HG03378 (cell line): ENCODE measurements around the gene COG1.

ENCODE experiments used
- ATAC-seq: cut with Tn5 transposase; IDR thresholded peaks from one replicate; pipeline ENCODE4 v1.9.1; 2021; ENCODE audit warnings: mild to moderate bottlenecking, moderate library complexity; ENCODE audit not compliant: unreplicated experiment

The COG1 gene

GRCh38 chr17:73224663-73225305 is 31.9 kb downstream of the COG1 start:
- no peak for ATAC-seq

- ATAC-seq: no peak
These were observed 33.8 kb downstream of the COG1 start for GRCh38 chr17:73226556-73227172.

GRCh38 chr17:73227379-73227778 is 34.5 kb downstream of the COG1 start:
- peak; percentile 26 for ATAC-seq

GRCh38 chr17:73227944-73228343 is 35.1 kb downstream of the COG1 start:
- ATAC-seq: no peak

GRCh38 chr17:73228748-73229236 is 35.9 kb downstream of the COG1 start:
- ATAC-seq: peak; percentile 48

- no peak for ATAC-seq
These were observed 37.2 kb downstream of the COG1 start for GRCh38 chr17:73230088-73230487.

- no peak for ATAC-seq
These were observed 38.5 kb downstream of the COG1 start for GRCh38 chr17:73231395-73231794.

- peak; percentile 50 for ATAC-seq
These were observed 39.2 kb downstream of the COG1 start for GRCh38 chr17:73231841-73232586.

- peak; percentile 10 for ATAC-seq
These were observed 39.9 kb downstream of the COG1 start for GRCh38 chr17:73232587-73233373.

GRCh38 chr17:73234736-73235135 is 41.9 kb downstream of the COG1 start:
- no peak for ATAC-seq

- ATAC-seq: no peak
These were observed 44.9 kb downstream of the COG1 start for GRCh38 chr17:73237714-73238113.

- no peak for ATAC-seq
These were observed 47.7 kb downstream of the COG1 start for GRCh38 chr17:73240561-73240960.

GRCh38 chr17:73247726-73248125 is 54.9 kb downstream of the COG1 start:
- ATAC-seq: no peak

- no peak for ATAC-seq
These were observed 55.7 kb downstream of the COG1 start for GRCh38 chr17:73248532-73248931.

GRCh38 chr17:73249700-73250099 is 56.8 kb downstream of the COG1 start:
- no peak for ATAC-seq

GRCh38 chr17:73250851-73251640 is 58.2 kb downstream of the COG1 start:
- no peak for ATAC-seq

- ATAC-seq: no peak
These were observed 59.0 kb downstream of the COG1 start for GRCh38 chr17:73251871-73252270.

- peak; percentile 60 for ATAC-seq
These were observed 62.9 kb downstream of the COG1 start for GRCh38 chr17:73255671-73256181.

GRCh38 chr17:73256220-73256619 is 63.4 kb downstream of the COG1 start:
- ATAC-seq: no peak

- ATAC-seq: no peak
These were observed 64.7 kb downstream of the COG1 start for GRCh38 chr17:73257516-73257915.
